Fibroblast of lung (primary cell): ENCODE data around the gene RPRD1A. TPM values are rescaled to one million over a fixed set of nuclear protein-coding genes. Genes with fewer than 3 reads are reported as not detected.
"Not testable (repeated sequence)": the region's sequence is repeated elsewhere in the genome, so short reads cannot be mapped to it uniquely, and the experiment has no call there.

Experiments
- DNase-seq, 2 donors: peaks; one replicate each; pipeline versions ENCODE4 v3.0.0 to v3.0.0-alpha.2; 2010; ENCODE audit warnings: low read depth in 2 of 2
- H2AFZ ChIP-seq: 2 replicates; pipeline ENCODE4 v1.5.1; 2012; ENCODE audit warnings: low read length, control low read depth, inconsistent platforms
- H3K27ac ChIP-seq: 2 replicates; pipeline ENCODE4 v1.5.1; 2011; ENCODE audit warnings: low read length, control low read depth; ENCODE audit not compliant: insufficient read depth
- H3K27me3 ChIP-seq: 2 replicates; pipeline ENCODE4 v1.5.1; 2011; ENCODE audit warnings: mild to moderate bottlenecking, low read length; ENCODE audit not compliant: control insufficient read depth, insufficient read depth
- H3K36me3 ChIP-seq: 2 replicates; pipeline ENCODE4 v1.5.1; 2011; ENCODE audit warnings: low read length; ENCODE audit not compliant: control insufficient read depth, insufficient read depth
- H3K4me1 ChIP-seq: 2 replicates; pipeline ENCODE4 v1.5.1; 2011; ENCODE audit warnings: low read length; ENCODE audit not compliant: control insufficient read depth, insufficient read depth; ENCODE audit errors: extremely low read depth
- H3K4me2 ChIP-seq: 2 replicates; pipeline ENCODE4 v1.5.1; 2011; ENCODE audit warnings: low read length, control low read depth; ENCODE audit not compliant: insufficient read depth; ENCODE audit errors: extremely low read depth
- H3K4me3 ChIP-seq, 4 experiments: fragments of 200-600 bp in 1 of 4; sonication (generic) in 1 of 4; replicated peaks in 1 of 4; 2 replicates each; pipeline ENCODE4 v1.5.1; 2011 to 2016; ENCODE audit warnings: low read length in 4 of 4, low read depth in 3 of 4, mild to moderate bottlenecking in 3 of 4, control low read depth in 2 of 4, inconsistent platforms in 1 of 4, mixed read lengths in 1 of 4; ENCODE audit not compliant: insufficient read depth in 1 of 4; ENCODE audit errors: control extremely low read depth in 1 of 4
- H3K79me2 ChIP-seq: 2 replicates; pipeline ENCODE4 v1.5.1; 2012; ENCODE audit warnings: mild to moderate bottlenecking, low read length, inconsistent platforms; ENCODE audit not compliant: control insufficient read depth, insufficient read depth
- H3K9ac ChIP-seq: 2 replicates; pipeline ENCODE4 v1.5.1; 2011; ENCODE audit warnings: mild to moderate bottlenecking, low read length, control low read depth; ENCODE audit not compliant: insufficient read depth
- H3K9me3 ChIP-seq: 2 replicates; pipeline ENCODE4 v1.5.1; 2012; ENCODE audit warnings: low read depth, low read length; ENCODE audit not compliant: control insufficient read depth, insufficient read depth
- H4K20me1 ChIP-seq: 2 replicates; pipeline ENCODE4 v1.5.1; 2011; ENCODE audit warnings: low read length; ENCODE audit not compliant: control insufficient read depth, insufficient read depth; ENCODE audit errors: extremely low read depth
- CTCF ChIP-seq, 2 donors: IDR thresholded peaks in 1 of 2; conservative IDR thresholded peaks in 1 of 2; 1 replicate in 1 of 2; 2 replicates in 1 of 2; pipeline ENCODE4 v1.5.1; 2011 to 2012; ENCODE audit warnings: low read length in 2 of 2, control low read depth in 1 of 2, inconsistent platforms in 1 of 2, low read depth in 1 of 2, mild to moderate bottlenecking in 1 of 2
- EZH2 ChIP-seq: IDR thresholded peaks from 2 replicates; pipeline ENCODE4 v1.5.1; 2012; ENCODE audit warnings: low read length, control low read depth, mild to moderate bottlenecking; ENCODE audit errors: missing control alignments
- polyA plus RNA-seq, 2 donors: library from polyadenylated mRNA; depleted of rRNA in 1 of 2; stranded (reverse) in 1 of 2; unstranded in 1 of 2; fragments of >200 nt; gene quantifications; 2 replicates each; pipeline ENCODE4 v1.2.1, GENCODE V29; 2011 to 2012; ENCODE audit warnings: missing spikeins in 1 of 2
- total RNA-seq: library from RNA; depleted of rRNA; stranded (reverse); fragments of >200 nt; gene quantifications from 2 replicates; pipeline ENCODE4 v1.2.1, GENCODE V29; 2014

Gene RPRD1A
- total and polyA plus RNA-seq, 2 donors (not counting 1 experiment from before 2014, with no cell fraction given) = 36.4 to 46.2 TPM

DNA sequence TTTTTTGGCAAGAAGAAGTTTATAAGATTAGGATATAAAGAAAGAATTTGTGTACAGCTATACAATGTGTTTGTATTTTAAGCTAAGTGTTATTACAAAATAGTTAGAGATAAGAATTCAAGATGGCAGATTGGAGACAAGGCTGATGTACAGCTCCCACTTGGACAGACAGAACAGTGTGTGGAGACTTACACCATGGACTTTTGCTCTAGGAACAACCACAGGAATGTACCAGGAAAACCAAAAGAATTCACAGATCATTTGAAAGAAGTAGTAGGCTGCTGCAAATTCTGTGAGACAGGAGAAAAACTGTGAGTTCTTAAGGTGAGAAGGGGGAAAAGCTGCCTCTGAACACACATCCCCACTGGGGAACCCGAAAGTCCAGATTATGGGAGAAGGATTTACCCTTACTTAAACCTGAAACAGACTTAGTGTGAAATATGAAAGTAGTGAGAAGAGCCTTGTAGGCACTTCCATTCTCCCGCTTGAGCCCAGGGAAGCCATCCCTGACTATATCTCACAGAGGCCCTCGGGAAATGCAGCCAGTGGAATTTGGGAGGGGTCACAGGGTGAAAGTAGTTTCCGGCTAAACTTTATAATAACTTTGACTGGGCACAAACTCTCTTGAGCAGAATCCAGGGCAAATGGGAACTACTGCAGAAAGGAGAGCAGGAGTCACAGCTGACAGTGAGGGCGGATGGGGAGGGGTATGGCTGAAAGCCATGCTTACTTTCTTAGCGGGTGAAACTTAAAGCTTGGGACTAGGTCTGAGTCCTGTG is 11.6 kb upstream of the RPRD1A start:
- Histone ChIP-seq H3K36me3 (no peaks in the 10 kb centered on the region), H3K4me2 (peak overlapping the region; percentile 30), H3K4me3 (no peak overlapping the region), H3K9ac (no peak overlapping the region), H4K20me1 (no peaks in the 10 kb centered on the region), H3K9me3 (no peaks in the 10 kb centered on the region), H3K27me3 (no peaks in the 10 kb centered on the region), H3K27ac (no peak overlapping the region), H3K4me1 (no peaks in the 10 kb centered on the region), H2AFZ (no peak overlapping the region), H3K79me2 (no peaks in the 10 kb centered on the region)
- DNase-seq = peak; percentile 48 to 85
- TF ChIP-seq EZH2 (no peak), CTCF (conservative IDR thresholded peaks at IDR 0.05 in 1 of 2, IDR thresholded peaks at IDR 0.05 in 1 of 2; ENCODE audit: low read depth in 1 of 2, low read length in 2 of 2) (no peak)

DNA sequence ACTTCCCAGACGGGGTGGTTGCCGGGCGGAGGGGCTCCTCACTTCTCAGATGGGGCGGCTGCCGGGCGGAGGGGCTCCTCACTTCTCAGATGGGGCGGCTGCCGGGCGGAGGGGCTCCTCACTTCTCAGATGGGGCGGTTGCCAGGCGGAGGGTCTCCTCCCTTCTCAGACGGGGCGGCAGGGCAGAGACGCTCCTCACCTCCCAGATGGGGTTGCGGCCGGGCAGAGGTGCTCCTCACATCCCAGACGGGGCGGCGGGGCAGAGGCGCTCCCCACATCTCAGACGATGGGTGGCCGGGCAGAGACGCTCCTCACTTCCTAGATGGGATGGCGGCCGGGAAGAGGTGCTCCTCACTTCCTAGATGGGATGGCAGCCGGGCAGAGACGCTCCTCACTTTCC is 10.4 kb upstream of the RPRD1A start:
- DNase-seq, H3K36me3 ChIP-seq, H3K9me3 ChIP-seq, H4K20me1 ChIP-seq, H3K27me3 ChIP-seq, H2AFZ ChIP-seq, H3K9ac ChIP-seq, H3K4me2 ChIP-seq, H3K4me1 ChIP-seq, H3K4me3 ChIP-seq, H3K79me2 ChIP-seq, H3K27ac ChIP-seq: not testable (repeated sequence)

DNA sequence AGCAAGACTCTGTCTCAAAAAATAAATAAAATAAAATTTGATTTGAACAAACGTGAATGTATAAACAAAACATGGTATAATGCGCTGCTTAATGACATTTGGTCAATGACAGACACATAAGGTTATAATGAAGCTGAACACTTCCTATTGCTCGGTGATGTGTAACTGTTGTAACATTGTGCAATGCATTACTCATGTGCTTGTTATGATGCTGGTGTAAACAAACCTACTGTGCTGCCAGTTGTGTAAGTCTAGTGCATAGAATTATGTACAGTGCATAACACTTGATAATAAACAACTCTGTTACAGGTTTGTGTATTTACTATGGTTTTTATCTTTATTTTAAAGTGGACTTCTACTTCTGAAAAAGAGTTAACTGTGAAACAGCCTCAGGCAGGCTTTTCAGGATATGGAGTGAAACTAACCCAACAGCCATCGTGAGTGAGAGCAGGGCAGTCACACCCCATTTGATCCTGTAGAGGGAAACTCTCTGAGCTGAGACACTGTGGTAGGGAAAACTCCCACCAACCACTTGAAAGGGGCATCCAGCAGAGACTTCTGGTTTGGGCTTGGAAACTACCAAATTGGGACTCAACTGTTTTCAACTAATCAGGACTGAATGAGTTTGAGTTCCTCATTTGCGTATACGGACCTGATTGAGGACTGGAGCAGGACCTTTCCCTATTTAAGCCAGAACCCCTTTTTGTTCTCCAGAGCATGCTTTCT is 8.7 kb upstream of the RPRD1A start:
- H3K4me2 ChIP-seq = peak overlapping the region; percentile 41
- H3K27ac ChIP-seq = no peak overlapping the region
- H3K27me3 ChIP-seq = no peaks in the 10 kb centered on the region
- no peaks in the 10 kb centered on the region for H4K20me1 ChIP-seq
- H3K79me2 ChIP-seq = no peaks in the 10 kb centered on the region
- H3K9ac ChIP-seq = no peak overlapping the region
- no peaks in the 10 kb centered on the region for H3K4me1 ChIP-seq
- DNase-seq = peak; percentile 60 to 91
- TF ChIP-seq CTCF (conservative IDR thresholded peaks at IDR 0.05 in 1 of 2, IDR thresholded peaks at IDR 0.05 in 1 of 2; ENCODE audit: low read depth in 1 of 2, low read length in 2 of 2) = no peak
- TF ChIP-seq EZH2 = no peak
- no peaks in the 10 kb centered on the region for H3K36me3 ChIP-seq
- no peaks in the 10 kb centered on the region for H3K9me3 ChIP-seq
- no peak overlapping the region for H3K4me3 ChIP-seq
- H2AFZ ChIP-seq = no peak overlapping the region
